ENCODE data around the gene SIGLEC7.

SIGLEC7 gene

GRCh38 chr19:51128227-51128626, 13.9 kb upstream of the SIGLEC7 start:
- TF ChIP-seq POLR2A (IDR thresholded peaks at IDR 0.05; ENCODE audit: extremely low read depth, insufficient read length) = no peak
- TF ChIP-seq CTCF (IDR thresholded peaks at IDR 0.05; ENCODE audit: low read depth, low read length) = no peak
- TF ChIP-seq MYC (IDR thresholded peaks at IDR 0.05; ENCODE audit: low read depth, low read length) = no peak
- TF ChIP-seq MAX (IDR thresholded peaks at IDR 0.05; ENCODE audit: low read depth, low read length) = no peak
- DNase-seq (ENCODE audit: low read depth) = no peak
- H3K4me3 ChIP-seq (ENCODE audit: low read depth, low read length) = no peak overlapping the region

- peak; percentile 59 for DNase-seq (ENCODE audit: low read depth)
- TF ChIP-seq MYC (IDR thresholded peaks at IDR 0.05; ENCODE audit: low read depth, low read length) = no peak
- TF ChIP-seq MAX (IDR thresholded peaks at IDR 0.05; ENCODE audit: low read depth, low read length) = no peak
- TF ChIP-seq POLR2A (IDR thresholded peaks at IDR 0.05; ENCODE audit: extremely low read depth, insufficient read length) = no peak
- TF ChIP-seq CTCF (IDR thresholded peaks at IDR 0.05; ENCODE audit: low read depth, low read length) = no peak
- no peak overlapping the region for H3K4me3 ChIP-seq (ENCODE audit: low read depth, low read length)
Observed at GRCh38 chr19:51129716-51130115, 12.4 kb upstream of the SIGLEC7 start.

- peak; percentile 81 for DNase-seq (ENCODE audit: low read depth)
- TF ChIP-seq MAX (IDR thresholded peaks at IDR 0.05; ENCODE audit: low read depth, low read length) = no peak
- TF ChIP-seq CTCF (IDR thresholded peaks at IDR 0.05; ENCODE audit: low read depth, low read length) = peak; percentile 10
- peak overlapping the region; percentile 11 for H3K4me3 ChIP-seq (ENCODE audit: low read depth, low read length)
Observed at GRCh38 chr19:51131780-51132680, 10.1 kb upstream of the SIGLEC7 start.

GRCh38 chr19:51135004-51135403, 7.1 kb upstream of the SIGLEC7 start:
- TF ChIP-seq CTCF (IDR thresholded peaks at IDR 0.05; ENCODE audit: low read depth, low read length) (no peak), MYC (IDR thresholded peaks at IDR 0.05; ENCODE audit: low read depth, low read length) (no peak), MAX (IDR thresholded peaks at IDR 0.05; ENCODE audit: low read depth, low read length) (no peak)
- H3K4me3 ChIP-seq (ENCODE audit: low read depth, low read length) = no peak overlapping the region
- no peak for DNase-seq (ENCODE audit: low read depth)

GRCh38 chr19:51135986-51136762, 5.9 kb upstream of the SIGLEC7 start:
- H3K4me3 ChIP-seq (ENCODE audit: low read depth, low read length) = no peak overlapping the region
- TF ChIP-seq POLR2A (IDR thresholded peaks at IDR 0.05; ENCODE audit: extremely low read depth, insufficient read length) (no peak), MYC (IDR thresholded peaks at IDR 0.05; ENCODE audit: low read depth, low read length) (no peak), MAX (IDR thresholded peaks at IDR 0.05; ENCODE audit: low read depth, low read length) (no peak), CTCF (IDR thresholded peaks at IDR 0.05; ENCODE audit: low read depth, low read length) (no peak)
- DNase-seq (ENCODE audit: low read depth) = no peak

Data from NB4 (cell line).